GM20431 (cell line): ENCODE data around the gene RAP1GAP.

Experiments
- in situ Hi-C: fragments of 300-500 bp; cut with MseI, MboI; formaldehyde crosslinking; loops from one replicate; pipeline ENCODE4 v1.15.0; 2020; ENCODE audit warnings: low sequenced_read_pairs; ENCODE audit not compliant: unreplicated experiment

RAP1GAP gene

DNA sequence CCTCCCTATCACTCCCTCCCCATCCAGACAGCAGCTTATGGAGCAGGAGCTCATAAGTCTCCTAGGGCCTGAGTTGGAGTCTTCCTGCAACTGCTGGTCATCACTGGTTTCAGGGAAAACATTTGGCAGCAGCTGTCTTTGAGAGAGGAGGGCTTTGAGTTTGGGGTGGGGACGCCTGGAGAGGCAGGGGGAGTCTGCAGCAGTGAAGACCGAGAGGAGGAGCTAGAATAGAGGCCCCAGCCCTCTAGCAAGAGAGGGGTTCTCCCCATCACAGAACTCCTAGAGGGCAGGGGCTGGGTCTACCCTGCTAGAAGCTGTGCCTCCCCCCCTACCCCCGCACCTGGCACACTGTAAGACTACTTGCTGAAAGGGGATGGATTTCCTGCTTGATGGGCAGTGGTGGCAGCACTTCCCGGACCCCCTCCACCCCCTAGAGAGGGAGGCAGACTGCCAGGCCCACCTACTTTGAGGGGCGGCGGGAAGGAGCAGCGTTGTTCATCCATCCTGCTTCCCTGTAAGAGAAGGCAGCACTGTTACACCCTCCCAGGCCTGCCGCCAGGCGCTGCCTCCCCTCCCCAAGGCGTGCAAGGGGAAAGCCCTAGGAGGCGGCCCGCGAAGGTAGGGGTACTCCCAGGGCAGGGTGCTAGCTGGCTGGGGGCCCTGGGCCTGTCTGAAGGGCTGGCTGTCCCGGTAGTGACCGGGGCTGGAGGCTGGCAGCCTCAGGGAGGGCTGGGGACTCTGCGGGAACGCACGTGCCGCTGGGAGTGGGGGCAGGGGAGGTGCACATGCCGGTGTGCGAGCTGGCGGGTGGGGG lies 50.4 kb downstream of the RAP1GAP start:
- in situ Hi-C loops: no loop called here

DNA sequence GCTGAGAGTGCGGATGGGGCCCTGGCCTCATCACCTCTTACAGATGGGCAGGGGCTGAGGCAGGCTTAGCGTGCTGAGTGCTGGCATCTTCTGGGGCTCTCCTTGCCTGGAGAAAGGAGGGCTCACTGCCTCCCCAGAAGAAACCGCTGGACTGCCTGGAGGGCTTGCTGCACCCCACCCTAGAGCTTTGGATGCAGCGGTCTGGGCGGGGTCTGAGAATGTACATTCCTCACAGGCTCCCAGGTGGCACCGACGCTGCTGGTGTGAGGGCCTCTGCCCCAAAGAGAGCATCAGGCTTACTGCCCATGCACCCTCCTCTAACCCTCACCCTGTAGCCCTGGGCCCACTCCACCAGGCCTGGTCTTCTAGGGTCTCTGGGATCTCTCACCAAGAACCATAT lies 51.1 kb downstream of the RAP1GAP start:
- in situ Hi-C loops: no loop called here

DNA sequence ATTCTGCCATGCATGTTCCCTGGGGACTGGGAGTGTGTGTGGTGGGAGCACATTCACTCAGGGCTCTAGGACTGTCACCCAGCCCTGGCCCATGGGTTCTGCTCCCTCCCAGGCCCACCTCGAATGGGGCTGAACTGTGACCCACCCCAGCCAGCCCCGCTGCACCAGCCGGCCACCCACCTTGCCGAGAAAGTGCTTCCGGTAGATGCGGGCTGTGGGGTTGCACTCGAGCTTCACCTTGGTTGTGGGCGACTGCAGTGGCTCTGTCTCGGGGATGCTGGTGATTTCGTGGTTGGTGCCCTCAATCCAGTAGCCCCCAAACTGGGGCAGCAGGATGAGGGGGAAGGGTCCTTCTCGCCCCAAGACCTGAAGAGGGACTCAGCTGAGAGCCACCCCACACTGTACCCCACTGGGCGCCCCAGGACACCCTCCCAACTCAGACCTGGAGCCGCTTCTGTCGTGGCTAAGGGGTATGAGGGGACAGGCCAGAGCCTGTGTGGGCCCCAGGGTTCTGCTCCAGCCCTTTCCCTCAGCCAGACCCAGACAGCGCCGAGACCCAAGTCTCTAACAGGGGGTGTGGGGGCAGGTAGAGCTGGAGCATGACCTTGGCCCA lies 51.9 kb downstream of the RAP1GAP start:
- in situ Hi-C loops: no loop called here

DNA sequence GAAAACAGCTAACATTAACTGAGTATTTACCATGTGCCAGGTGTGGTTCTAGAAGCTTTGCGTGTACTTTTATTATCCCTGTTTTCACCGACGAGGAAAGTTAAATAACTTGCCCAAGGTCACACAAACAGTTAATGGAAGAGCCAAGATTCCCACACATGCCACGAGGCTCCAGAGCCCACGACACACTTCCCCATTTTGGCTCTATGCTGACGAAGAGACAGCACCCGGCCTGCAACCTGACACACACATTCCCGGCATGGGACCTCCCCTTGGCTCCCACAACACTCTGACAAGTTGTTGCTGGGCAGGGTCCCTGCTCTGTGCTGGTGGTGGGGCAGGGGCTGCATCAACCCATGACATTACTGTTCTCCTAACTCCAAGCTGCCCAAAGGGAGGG lies 52.8 kb downstream of the RAP1GAP start:
- in situ Hi-C loops: no loop called here

DNA sequence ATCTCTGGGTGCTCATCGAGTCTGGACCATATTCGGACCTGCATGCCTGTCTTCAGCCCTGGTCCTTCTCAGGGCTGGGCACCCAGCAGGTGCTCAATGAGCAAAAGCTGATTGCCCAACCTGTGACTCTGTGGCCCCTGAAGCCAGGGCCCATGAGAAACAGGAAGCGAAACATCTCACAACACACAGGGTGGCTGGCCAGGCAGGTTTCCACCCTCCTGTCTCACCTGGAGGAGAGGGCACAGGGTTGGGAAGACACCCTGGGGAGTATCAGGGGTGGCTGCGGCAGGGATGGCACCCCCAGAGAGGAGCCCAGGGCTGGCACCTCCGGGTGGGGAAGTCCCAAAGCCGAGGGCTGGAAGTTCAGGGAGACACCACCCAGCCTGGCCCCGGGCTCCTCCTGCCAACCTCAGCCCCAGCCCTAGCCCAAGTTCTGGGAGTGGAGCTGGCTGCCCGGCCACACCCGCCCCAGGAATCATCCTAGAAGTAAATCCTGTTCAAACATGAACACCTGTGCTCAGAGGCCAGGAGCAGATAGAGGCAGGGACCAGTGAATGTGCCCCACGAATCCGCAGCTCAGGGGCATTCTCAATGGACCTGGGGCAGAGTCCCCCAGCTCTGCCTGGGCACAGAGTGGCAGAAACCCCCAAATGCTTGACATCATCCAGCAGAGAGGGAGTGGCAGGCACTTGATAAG lies 54.6 kb downstream of the RAP1GAP start:
- in situ Hi-C loops: no loop called here

DNA sequence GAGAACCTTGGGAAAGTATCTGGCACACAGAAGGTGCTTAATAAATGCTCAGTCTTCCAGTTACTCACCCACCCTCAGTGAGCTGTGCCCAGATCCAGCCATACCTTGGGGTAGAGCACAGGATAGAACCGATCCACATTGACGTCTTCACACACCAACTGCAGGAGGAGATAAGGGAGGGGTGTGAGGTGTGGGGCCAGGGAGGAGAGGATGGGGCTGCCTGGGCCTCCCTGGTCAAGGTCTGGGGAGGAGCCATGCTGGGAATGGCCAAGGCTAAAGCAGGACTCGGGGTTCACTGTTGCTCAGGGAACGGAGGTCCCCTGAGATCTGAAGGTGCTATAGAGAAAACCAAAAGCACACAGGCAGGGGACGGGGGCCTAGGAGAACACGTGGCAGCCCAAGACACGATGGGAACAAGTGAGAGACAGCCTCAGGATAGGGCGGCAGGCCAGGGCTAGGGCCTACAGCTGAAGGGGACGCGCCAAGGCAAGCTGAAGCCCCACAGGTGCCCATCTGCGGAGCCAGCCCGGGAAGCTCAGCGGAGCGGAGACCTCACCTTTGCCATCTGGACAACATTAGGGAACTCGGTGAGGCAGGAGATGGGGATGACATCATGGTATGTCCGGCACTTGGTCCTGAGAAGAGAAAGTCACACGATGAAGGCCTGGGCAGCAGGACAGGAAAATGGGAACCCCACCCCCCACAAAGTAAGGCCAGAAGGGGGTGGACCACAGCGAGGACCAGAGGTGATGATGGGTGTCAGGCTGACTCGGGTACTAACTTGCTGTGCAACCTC lies 55.9 kb downstream of the RAP1GAP start:
- in situ Hi-C loops: no loop called here

DNA sequence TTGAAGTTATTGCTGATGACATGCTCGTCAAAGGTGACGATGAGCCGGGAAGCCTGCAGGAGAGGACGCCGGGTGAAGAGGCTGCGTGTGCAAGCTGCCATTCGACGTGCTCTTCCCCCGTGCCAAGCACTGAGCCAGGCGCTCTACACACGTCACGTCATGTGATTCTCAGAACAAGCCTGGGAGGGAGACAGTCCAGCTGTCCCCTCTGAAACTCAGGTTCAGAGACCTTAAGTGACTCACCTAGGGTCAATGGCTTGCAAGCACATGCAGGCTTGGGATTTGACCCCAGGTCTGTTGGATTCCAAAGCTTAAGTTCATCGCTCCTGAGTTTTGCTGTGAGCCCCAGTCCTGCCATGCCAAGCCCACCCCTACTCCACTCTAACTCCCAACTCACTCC lies 57.1 kb downstream of the RAP1GAP start:
- in situ Hi-C loops: no loop called here

DNA sequence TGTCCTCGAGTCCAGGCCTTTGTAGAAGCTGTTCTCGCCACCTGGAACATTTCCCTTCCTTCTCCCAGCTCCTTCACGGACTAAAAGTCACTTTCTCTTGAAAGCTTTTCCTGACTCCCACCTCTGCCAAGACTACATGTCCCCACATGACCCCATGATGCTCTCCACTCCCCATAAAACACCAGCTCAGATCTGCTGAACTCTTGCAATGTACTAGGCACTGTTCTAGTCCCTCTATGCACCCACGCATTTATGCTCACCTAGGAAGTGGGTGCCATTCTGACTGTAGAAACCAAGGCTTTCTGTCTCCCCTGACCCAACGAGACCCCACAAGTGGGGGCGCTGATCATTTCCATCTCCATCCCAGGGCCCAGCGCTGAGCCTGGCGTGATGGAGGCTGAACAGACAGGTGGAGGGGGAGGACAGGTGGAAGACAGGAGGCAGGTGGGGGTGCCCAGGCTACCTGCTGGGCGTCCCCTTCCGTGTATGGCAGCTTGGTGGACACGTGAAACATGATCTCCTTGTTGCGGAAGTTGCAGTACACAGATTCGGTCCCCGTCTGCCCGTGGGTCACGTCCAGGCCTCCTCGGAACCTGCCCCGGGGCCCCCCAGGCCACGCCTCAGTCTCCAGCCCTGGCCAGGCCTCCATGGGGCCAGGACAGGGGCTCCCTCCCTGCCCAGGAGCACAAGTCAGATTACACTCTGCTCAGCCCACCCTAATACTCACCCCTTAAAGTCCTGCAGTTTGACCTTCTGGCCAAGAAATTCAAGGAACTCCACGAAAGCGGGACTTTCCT lies 58.0 kb downstream of the RAP1GAP start:
- in situ Hi-C loops: no loop called here

DNA sequence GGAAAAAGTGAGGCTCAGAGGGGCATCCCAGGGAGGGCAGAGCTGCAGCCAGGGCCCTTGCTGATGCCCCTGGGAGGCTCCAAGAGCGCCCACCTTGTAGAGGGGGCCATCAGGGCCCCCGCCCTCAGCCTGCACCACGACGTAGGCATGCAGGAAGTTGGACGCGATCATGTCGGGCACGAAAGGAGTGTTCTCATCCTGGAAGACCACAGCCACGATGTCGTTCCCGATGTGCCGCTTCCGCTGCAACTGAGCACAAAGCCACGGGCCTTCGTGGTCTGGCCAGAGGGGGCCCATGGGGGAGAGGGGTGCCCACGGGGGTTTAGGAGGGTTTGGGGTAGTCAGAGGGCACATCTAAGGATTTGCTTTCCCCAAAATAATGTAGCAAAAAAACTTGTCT lies 59.1 kb downstream of the RAP1GAP start:
- in situ Hi-C loops: no loop called here

DNA sequence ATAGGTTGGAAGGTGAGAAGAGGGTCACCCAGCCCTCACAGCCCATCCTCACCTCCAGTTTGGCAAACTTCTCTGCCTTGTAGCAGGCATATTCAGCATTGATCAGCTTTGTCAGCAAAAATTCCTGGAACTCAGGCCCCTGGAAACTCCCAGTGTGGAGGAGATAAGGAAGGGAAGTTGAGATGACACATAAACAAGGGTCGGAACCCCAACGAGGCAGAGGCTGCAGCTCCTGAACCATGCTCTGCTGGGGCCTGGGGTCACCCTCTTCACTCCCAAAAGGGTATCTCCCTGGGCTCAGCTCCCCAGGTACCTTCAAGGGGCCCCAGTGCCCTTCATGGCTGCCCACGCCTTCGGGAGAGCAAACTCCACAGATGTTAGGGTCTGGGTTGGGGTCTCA lies 60.4 kb downstream of the RAP1GAP start:
- in situ Hi-C loops: no loop called here

DNA sequence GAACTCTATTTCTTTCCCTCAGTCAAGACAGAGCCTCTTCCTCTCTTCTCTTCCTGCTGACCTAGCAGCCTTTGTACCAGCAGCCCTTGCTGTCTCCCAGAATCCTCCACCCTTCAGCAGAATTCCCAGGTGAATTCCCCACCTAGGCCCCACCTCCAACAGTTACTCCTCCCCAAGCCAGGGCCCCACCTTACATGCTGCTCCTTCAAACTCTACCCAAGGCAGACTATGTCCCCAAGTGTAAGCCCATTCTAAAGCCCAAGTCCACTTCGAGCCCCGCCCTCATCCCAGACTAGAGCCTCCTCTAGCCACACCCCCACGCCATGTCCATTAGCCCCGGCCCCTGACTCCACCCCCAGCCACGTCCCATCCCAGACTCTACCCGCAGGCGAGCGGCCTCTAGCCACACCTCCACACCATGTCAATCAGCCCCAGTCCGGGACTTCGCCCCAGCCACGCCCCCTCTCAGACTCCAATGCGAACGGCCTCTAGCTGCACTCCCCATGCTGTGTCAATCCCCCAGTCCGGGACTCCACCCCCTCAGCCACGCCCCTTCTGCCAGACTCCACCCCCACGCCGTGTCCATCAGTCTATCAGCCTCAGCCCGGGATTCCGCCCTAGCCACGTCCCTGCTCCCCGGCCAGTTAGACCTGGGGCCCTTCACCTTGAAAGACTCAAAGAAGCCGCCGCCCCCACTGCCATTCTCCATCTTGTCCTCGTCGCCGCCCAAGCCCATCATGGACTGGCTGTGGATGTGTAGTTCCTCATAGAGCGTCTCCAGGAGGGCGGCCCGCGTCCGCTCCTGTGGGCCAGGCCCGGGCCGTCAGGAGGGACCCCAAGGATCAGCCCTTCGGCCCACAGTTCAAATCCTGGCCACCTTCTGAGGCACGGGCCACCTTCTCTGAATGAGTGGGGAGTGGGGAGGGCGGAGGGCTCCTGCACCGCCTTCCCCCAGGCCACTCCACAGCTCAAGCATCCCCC lies 61.3 kb downstream of the RAP1GAP start:
- in situ Hi-C loops: no loop called here

DNA sequence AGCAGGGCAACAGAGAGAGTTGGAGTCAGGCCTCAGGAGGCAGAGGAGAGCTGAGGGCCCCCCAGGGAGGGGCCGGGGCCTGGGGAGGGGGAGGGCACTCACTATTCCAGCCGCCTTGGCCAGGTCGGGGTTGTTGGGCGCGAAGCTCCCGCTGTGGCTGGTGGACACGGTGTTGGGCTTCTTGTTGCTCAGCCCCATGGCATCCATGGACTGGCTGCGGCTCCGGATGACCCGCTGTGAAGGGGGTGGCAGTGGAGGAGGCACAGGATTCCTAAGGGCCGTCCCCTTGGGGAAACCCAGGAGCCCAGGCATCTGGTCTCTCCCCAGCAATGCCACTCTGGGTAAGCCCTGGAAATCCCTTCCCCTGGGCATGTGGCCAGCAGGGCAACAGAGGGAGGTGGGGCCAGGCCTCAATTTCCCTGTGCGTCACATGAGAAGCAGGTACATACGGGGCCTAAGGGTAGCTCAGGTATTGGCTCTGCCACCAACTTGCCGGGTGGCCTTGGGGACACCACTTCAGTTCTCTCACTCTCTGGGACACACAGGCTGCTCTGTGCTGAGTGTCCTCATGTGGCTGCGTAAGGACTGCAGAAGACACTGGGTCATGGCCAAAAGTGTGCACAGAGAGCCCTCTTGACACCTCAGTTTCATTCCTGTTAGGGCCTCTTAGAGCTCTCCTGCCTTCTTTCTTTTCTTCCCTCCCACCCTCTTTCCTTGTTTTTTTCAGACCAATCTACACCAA lies 63.0 kb downstream of the RAP1GAP start:
- in situ Hi-C loops: no loop called here

DNA sequence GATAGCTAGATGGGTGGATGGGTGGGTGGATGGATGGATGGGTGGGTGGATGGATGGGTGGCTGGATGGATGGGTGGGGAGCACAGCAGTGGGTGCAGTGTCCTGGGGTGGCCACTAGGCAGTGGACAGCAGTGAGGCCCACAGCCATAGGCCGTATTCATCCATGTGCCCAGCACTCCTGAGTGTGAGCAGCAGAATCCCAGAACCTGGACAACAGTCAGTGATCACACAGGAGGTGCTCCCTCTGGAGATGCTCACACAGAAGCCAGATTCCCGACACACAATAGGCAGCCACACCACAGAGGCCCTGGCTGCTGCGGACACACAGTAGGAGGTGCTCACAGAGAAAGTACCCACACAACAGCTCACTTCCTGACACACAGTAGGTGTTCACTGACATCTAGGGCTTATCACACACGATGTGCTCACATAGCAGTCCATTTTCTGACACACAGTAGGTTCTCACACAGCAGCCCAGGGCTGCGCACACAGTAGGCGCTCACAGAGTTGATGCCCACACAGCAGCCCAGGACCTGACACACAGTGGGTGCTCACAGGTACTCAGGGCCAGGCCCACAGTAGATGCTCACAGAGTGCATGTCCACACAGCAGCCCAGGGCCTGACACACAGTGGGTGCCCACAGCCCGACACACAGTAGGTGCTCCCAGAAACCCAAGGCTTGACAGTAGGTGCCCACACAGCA lies 64.0 kb downstream of the RAP1GAP start:
- in situ Hi-C loops: no loop called here

DNA sequence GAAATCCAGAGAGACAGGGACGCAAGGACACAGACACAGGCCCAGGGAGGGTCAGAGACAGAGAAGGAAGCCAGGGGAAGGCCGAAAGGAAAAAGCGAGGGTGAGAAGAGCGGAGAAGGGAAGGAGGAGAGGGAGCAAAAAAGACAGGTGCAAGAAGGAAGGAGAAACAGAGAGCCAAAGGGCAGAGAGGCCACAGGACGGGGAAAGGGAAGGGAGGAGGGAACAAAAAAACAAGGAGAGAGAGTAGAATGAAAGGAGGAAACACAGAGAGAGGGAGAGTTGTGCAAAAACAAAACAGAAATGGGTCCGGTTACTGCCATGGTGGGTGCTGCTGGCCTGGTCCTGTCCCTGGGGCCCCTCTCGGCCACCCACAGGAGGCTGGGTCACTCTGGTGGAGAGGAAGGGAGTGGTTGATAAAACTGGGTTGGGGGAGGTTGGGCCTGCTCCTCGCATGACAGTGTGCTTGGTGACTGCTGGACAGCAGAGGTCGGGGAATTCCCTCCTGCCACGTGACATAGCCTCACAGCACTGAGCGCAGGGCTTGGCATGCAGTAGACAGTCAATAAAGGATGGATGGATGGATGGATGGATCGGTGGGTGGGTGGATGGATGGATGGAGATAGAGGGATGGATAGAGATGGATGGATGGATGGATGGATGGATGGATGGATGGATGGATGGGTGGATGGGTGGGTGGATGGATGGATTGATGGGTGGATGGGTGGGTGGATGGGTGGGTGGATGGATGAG lies 64.8 kb downstream of the RAP1GAP start:
- in situ Hi-C loops: no loop called here

DNA sequence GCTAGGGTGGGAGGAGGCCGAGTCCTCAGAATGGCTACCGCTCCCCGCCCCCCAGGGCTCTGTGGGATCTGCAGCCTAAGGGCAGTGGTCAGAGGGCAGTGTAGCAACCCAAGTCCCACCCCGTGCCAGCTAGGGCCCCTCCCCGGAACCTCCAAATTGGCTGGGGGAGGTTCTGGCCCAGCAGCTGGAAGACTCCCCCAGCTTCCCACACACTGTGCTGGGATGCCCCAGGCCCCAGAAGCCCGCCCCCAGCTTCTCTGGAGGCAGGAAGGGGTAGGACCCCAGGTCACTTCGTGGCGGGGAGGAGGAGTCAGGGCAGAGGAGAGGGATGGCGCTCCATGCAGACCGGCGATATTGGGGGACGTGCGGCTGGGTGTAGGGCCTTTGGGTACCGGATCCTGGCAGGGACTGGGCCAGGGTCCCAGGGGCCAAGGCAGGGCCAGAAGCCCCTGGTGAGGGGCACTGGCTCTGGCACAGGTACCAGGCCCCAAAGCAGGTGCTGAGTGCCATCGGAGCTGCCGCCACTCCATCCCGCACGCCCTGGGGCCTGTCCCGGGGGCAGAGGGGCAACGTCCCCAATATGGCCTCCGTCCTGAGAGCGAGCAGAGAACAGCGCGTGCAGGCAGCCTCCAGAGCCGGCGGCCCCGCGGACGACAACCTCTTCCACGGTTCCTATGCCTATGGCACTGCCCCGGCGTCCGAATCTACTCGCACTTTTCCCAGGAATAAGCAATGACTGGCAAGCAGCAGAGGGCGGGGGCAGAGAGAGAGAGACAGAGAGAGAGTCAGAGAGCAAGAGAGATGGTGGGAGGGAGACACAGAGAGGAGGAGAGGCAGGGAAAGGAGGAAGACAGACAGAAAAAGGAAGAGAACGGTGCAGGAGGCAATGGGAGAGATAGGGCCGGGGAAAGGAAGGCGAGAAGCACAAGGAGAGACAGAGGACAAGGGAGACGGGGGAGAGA lies 65.7 kb downstream of the RAP1GAP start:
- in situ Hi-C loops: no loop called here
